HG03097 (cell line): ENCODE measurements around the gene OCEL1.
"Not testable (repeated sequence)": the region's sequence is repeated elsewhere in the genome, so short reads cannot be mapped to it uniquely, and the experiment has no call there.

ENCODE experiments used
- ATAC-seq: cut with Tn5 transposase; IDR thresholded peaks from one replicate; pipeline ENCODE4 v1.9.1; 2021; ENCODE audit not compliant: unreplicated experiment, low FRiP score

Gene OCEL1

GRCh38 chr19:17260842-17261325 lies 34.9 kb downstream of the OCEL1 start:
- peak; percentile 66 for ATAC-seq

GRCh38 chr19:17262557-17262956 lies 36.5 kb downstream of the OCEL1 start:
- ATAC-seq: no peak

GRCh38 chr19:17263712-17264640 lies 38.0 kb downstream of the OCEL1 start:
- ATAC-seq: no peak

GRCh38 chr19:17264641-17264979 lies 38.6 kb downstream of the OCEL1 start, which contains the start of gene USHBP1:
Gene USHBP1, minus strand, starts transcription at chr19:17264745. Its CDS starts 446 bp downstream, at chr19:17264299.
- no peak for ATAC-seq

GRCh38 chr19:17266026-17266425 lies 40.0 kb downstream of the OCEL1 start:
- no peak for ATAC-seq

- peak; percentile 5 for ATAC-seq
Observed at GRCh38 chr19:17266589-17266974, 40.6 kb downstream of the OCEL1 start.

GRCh38 chr19:17266975-17267788 lies 41.2 kb downstream of the OCEL1 start, which contains the start of gene BABAM1:
Gene BABAM1, plus strand, starts transcription at chr19:17267443. Its CDS starts 1,364 bp downstream, at chr19:17268807.
- ATAC-seq: peak; percentile 93

GRCh38 chr19:17268754-17269153 lies 42.7 kb downstream of the OCEL1 start:
- no peak for ATAC-seq

- ATAC-seq: not testable (repeated sequence)
Observed at GRCh38 chr19:17274892-17275291, 48.9 kb downstream of the OCEL1 start.

- ATAC-seq: no peak
Observed at GRCh38 chr19:17275441-17276175, 49.6 kb downstream of the OCEL1 start.
